GM12801 (cell line): Measurements from ENCODE around the gene CABLES1.

Experiments used
- CTCF ChIP-seq: IDR thresholded peaks from one replicate; pipeline ENCODE4 v1.5.1; 2011; ENCODE audit warnings: control low read depth; ENCODE audit not compliant: insufficient read length; ENCODE audit errors: extremely low read depth

CABLES1 gene

GRCh38 chr18:23249348-23249747 is 114.1 kb downstream of the CABLES1 start:
- no peak for TF ChIP-seq CTCF

GRCh38 chr18:23250893-23251656 is 115.8 kb downstream of the CABLES1 start:
- no peak for TF ChIP-seq CTCF

- no peak for TF ChIP-seq CTCF
These were observed 118.3 kb downstream of the CABLES1 start for GRCh38 chr18:23253630-23254029.

GRCh38 chr18:23257137-23257536 is 121.9 kb downstream of the CABLES1 start:
- TF ChIP-seq CTCF, result no peak

- TF ChIP-seq CTCF, result no peak
These were observed 122.6 kb downstream of the CABLES1 start for GRCh38 chr18:23257686-23258565.

GRCh38 chr18:23258566-23259469 is 123.5 kb downstream of the CABLES1 start:
- TF ChIP-seq CTCF, result no peak
